ENCODE data around the gene OSMR.

The OSMR gene

DNA sequence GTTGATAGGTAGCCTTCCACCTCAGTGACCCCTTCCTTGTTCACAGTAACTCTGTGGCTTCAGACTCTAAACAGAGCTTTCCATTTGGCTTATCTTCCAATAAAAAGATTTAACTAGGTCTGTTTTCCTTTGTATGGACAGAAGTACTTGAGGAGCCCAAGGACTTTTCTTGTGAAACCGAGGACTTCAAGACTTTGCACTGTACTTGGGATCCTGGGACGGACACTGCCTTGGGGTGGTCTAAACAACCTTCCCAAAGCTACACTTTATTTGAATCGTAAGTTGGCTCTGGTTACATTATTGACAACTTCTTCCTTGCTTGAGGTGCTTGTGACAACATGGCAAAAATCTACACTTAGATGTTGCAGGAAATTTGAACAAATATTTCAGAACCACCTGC is 39.4 kb downstream of the OSMR start:
- Histone ChIP-seq H3K4me2 (ENCODE audit: low read length) (no peak overlapping the region), H3K4me1 (no peaks in the 10 kb centered on the region), H3K79me2 (no peaks in the 10 kb centered on the region), H3K4me3 (ENCODE audit: low read depth, low read length) (no peak overlapping the region), H3K36me3 (ENCODE audit: control insufficient read depth, insufficient read depth, low read length) (no peaks in the 10 kb centered on the region), H2AFZ (no peak overlapping the region), H3K27ac (no peak overlapping the region), H3K9ac (no peak overlapping the region), H3K9me3 (ENCODE audit: control insufficient read depth, low read length) (no peaks in the 10 kb centered on the region), H3K27me3 (ENCODE audit: control insufficient read depth, insufficient read depth, low read length) (no peaks in the 10 kb centered on the region)
- TF ChIP-seq, protein P1, sequence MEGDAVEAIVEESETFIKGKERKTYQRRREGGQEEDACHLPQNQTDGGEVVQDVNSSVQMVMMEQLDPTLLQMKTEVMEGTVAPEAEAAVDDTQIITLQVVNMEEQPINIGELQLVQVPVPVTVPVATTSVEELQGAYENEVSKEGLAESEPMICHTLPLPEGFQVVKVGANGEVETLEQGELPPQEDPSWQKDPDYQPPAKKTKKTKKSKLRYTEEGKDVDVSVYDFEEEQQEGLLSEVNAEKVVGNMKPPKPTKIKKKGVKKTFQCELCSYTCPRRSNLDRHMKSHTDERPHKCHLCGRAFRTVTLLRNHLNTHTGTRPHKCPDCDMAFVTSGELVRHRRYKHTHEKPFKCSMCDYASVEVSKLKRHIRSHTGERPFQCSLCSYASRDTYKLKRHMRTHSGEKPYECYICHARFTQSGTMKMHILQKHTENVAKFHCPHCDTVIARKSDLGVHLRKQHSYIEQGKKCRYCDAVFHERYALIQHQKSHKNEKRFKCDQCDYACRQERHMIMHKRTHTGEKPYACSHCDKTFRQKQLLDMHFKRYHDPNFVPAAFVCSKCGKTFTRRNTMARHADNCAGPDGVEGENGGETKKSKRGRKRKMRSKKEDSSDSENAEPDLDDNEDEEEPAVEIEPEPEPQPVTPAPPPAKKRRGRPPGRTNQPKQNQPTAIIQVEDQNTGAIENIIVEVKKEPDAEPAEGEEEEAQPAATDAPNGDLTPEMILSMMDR (IDR thresholded peaks at IDR 0.05) = no peak

DNA sequence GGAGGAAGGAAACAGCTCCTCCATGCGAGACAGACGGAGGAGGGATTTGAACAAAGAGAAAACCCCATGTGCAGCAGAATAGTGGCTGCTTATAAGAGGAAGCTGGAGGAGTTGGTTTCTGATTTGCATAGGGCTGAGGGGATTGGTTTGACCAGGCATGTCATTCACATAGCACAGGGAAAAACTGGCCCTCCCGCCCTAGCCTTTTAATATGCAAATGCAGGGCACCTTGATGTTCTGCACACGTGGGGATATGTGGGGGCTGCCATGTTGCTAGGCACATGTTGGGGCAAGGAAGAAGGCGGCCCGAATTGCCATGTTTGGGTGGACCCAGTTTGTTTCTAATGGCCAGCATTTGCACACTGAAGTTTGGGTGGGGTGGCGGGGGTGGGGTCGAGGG is 42.2 kb downstream of the OSMR start:
- TF ChIP-seq, protein P1 (IDR thresholded peaks at IDR 0.05) = no peak
- Histone ChIP-seq H3K4me3 (ENCODE audit: low read depth, low read length) (no peak overlapping the region), H3K27me3 (ENCODE audit: control insufficient read depth, insufficient read depth, low read length) (no peaks in the 10 kb centered on the region), H3K9ac (no peak overlapping the region), H3K4me1 (no peaks in the 10 kb centered on the region), H3K4me2 (ENCODE audit: low read length) (no peak overlapping the region), H3K9me3 (ENCODE audit: control insufficient read depth, low read length) (no peaks in the 10 kb centered on the region), H2AFZ (no peak overlapping the region), H3K79me2 (no peaks in the 10 kb centered on the region), H3K27ac (no peak overlapping the region), H3K36me3 (ENCODE audit: control insufficient read depth, insufficient read depth, low read length) (no peaks in the 10 kb centered on the region)

DNA sequence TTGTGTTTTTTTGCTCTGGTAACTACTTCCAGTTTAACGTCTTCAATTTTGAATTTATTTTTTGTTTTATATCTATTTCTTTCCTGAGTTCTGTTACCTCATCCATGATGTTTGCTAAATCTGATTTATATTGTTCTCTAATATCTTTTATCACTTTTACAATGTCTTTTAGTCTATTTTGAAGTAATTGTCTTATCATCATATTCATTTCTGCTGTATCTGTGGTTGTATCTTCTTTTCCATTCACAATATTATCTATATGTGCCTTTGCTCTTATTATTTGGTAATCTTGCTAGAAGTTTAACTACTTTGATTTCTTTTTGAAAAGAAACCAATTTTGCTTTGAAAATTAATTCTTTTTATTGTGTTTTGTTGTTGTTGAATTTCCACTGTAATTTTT is 43.6 kb downstream of the OSMR start:
- Histone ChIP-seq H3K27ac (no peak overlapping the region), H3K9ac (no peak overlapping the region), H3K4me2 (ENCODE audit: low read length) (no peak overlapping the region), H3K27me3 (ENCODE audit: control insufficient read depth, insufficient read depth, low read length) (no peaks in the 10 kb centered on the region), H3K79me2 (no peaks in the 10 kb centered on the region), H3K4me1 (no peaks in the 10 kb centered on the region), H3K36me3 (ENCODE audit: control insufficient read depth, insufficient read depth, low read length) (no peaks in the 10 kb centered on the region), H3K4me3 (ENCODE audit: low read depth, low read length) (no peak overlapping the region), H3K9me3 (ENCODE audit: control insufficient read depth, low read length) (no peaks in the 10 kb centered on the region), H2AFZ (no peak overlapping the region)
- TF ChIP-seq, protein P1 (IDR thresholded peaks at IDR 0.05) = no peak

DNA sequence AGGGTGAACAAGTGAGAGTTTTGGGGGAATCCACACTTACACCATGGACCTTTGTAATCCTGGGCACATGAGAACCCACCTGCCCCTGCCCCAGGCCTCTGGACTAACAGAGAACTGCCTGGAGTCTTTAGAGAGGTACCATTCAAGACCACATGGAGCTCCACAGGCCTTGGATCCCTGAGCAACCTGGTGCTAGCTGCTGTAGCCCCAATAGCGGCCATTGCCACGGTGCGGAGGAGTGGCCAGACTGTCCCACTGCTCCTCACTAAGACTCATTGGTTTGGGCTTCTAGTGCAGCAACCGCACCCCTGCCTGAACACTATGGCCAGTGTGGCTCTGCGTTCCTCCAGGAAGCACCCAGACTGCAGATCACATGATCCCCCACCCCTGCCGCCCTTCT is 45.8 kb downstream of the OSMR start:
- TF ChIP-seq, protein P1 (IDR thresholded peaks at IDR 0.05) = no peak
- no peak overlapping the region for H3K4me2 ChIP-seq (ENCODE audit: low read length)
- H3K27me3 ChIP-seq (ENCODE audit: control insufficient read depth, insufficient read depth, low read length) = no peaks in the 10 kb centered on the region
- H3K4me3 ChIP-seq (ENCODE audit: low read depth, low read length) = no peak overlapping the region
- H3K4me1 ChIP-seq = no peaks in the 10 kb centered on the region
- H2AFZ ChIP-seq = no peak overlapping the region
- no peaks in the 10 kb centered on the region for H3K36me3 ChIP-seq (ENCODE audit: control insufficient read depth, insufficient read depth, low read length)
- H3K27ac ChIP-seq = no peak overlapping the region
- H3K9ac ChIP-seq = no peak overlapping the region
- H3K79me2 ChIP-seq = no peaks in the 10 kb centered on the region
- no peaks in the 10 kb centered on the region for H3K9me3 ChIP-seq (ENCODE audit: control insufficient read depth, low read length)

DNA sequence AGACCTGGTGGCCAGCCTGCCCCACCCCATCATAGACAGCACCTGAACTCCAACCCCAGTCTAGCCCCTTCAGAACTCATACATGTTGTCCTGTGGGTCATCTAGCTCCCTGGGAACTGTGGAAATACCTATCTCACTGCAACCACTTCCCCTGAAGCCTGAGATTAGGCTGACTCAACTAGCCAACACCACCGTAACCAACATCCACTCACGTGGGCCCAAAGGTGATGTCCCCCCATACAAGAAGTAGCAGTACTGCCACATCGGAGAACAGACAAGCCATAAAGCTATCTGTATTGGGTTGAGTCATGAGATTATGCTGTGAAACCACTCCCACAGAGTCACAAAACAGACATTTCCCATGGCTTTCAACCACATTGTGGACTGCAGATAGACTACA is 46.6 kb downstream of the OSMR start:
- Histone ChIP-seq H3K27ac (no peak overlapping the region), H3K9me3 (ENCODE audit: control insufficient read depth, low read length) (no peaks in the 10 kb centered on the region), H2AFZ (no peak overlapping the region), H3K9ac (no peak overlapping the region), H3K79me2 (no peaks in the 10 kb centered on the region), H3K36me3 (ENCODE audit: control insufficient read depth, insufficient read depth, low read length) (no peaks in the 10 kb centered on the region), H3K27me3 (ENCODE audit: control insufficient read depth, insufficient read depth, low read length) (no peaks in the 10 kb centered on the region), H3K4me2 (ENCODE audit: low read length) (no peak overlapping the region), H3K4me1 (no peaks in the 10 kb centered on the region), H3K4me3 (ENCODE audit: low read depth, low read length) (no peak overlapping the region)
- TF ChIP-seq, protein P1 (IDR thresholded peaks at IDR 0.05) = no peak
